Activated effector memory CD4-positive, alpha-beta T cell treated with anti-CD3 and anti-CD28 coated beads, Interleukin-2, amount 50 U/mL, for 16 hours (primary cell): ENCODE results near the gene KDM4C.
"Not testable (repeated sequence)": the region's sequence is repeated elsewhere in the genome, so short reads cannot be mapped to it uniquely, and the experiment has no call there.

Experiments
- DNase-seq: peaks from one replicate; pipeline ENCODE4 v3.0.0-alpha.2; 2020

The KDM4C gene

DNA sequence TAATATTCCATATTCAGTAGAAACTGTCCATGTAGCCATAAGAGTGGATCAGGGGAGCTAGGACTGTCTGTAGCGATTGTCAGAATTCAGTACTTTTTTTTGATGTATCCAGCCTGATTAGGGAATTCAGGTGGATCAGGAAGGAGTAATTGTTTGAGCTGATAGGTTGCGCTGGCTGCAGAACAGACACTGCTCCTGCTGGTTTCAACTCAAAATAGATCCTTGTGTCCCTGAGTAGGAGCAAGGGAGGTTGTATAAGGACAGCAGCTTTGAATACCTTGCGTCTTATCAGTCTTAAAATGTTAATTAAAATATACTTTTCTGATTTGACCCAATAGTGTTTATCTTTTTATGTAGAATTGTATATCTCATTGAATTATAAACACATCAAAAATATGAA, 229.6 kb downstream of the KDM4C start:
- DNase-seq = no peak

DNA sequence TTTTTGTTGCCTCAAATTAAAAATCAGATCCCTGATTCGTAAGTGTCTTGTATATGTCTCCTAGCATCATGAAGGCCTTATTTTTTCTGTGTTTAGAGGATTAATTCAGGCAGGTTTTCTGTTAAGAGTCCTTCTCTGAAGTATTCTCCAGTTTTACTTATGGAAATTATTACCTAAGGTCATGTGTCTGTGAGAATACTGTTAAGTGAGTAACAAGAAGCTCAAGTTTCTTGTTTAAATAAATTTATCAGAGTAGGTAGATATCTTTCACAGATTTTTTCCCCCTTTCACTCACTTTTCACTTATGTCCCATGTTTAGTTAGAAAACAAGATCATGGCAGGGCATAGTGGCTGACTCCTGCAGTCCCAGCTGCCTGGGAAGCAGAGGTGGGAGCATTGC, 233.6 kb downstream of the KDM4C start:
- DNase-seq = no peak

DNA sequence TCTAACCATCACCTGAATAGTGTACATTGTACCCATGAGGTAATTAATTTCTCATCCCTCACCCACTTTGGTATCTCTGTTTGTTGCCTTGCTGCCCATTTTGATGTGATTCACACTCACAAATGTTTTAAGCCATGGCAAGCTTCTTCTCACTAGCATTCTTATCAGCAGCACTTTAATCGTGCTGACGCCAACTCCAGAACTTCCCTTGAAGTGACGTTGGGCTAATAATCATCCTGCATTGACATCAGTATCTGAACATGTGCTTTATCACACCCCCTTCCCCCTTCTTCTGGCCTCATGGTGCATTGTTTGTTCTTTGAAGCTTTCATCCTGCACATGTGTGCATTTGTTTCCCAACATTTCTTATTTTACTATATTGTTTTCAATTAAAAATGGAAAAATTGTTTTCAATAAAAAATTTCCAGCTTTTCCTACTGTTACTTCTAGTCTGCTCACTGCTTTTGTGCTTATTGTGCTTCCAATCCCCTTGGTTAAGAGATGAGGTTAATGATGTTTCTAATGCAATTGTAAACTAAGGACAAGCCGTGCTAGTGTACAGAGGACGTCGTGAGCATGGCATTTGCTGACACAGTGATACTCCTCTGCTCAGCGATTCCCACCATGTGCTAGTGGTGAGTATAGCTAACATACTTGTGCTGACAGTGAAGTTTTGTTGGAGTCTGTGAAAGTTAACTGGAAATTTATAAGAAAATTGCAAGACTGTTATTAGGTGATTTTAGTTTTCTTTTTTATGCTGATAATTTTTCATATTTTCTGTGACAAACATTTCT, 238.5 kb downstream of the KDM4C start:
- no peak for DNase-seq

DNA sequence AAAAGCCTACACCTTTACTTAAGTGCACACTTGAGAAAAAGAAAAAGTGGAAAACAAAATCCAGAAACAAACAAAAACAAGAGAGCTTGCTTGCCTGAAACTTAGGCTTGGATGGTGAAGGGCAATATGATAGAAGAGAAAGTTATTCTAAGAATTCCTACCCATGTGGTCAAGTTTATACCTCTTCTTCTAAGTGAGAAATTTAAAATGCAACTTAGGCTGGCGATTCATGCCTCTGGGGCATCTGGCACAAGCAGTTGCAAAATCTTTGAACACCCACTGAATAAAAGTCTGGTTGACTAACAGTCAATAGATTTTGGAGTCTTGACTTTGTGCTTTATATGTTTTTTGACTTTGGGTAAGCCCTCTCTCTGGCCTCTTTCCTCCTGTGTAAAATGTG, 239.6 kb downstream of the KDM4C start:
- DNase-seq = no peak

DNA sequence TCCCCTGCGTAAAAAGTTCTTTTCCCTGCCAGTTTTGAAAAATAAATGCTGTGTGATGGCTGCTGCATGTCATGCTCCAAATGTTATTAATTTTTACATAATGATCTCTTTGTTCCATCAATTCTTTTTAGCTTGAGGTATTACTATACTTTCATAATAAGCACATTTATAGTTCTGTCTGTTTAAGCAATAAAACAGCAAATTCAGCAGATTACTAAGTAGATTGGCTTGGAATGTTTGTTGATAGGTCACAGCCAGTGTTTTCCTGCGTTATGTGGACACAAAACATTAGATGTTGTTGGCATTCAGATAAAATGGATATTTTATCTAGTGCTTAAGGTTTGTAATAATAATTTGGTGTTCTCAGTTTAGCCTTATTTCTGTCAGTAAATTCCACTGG, 242.0 kb downstream of the KDM4C start:
- DNase-seq = no peak

DNA sequence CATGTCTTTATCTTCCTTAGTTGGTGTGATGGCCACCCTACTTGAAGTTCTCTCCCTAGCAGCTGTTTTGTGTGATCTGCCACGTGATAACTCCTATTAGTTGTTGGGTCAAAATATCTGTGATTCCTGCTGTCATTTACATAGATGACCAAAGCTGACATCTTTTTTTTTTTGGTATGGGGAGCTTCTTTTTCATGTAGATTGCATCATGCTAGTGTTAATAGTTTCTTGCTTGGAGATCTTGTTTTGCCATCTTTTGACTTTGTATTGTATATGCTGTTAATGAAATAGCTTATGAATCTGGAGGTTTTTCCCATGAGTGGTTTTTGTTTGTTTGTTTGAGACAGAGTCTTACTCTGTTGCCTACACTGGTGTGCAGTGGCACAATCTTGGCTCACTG, 243.8 kb downstream of the KDM4C start:
- no peak for DNase-seq

DNA sequence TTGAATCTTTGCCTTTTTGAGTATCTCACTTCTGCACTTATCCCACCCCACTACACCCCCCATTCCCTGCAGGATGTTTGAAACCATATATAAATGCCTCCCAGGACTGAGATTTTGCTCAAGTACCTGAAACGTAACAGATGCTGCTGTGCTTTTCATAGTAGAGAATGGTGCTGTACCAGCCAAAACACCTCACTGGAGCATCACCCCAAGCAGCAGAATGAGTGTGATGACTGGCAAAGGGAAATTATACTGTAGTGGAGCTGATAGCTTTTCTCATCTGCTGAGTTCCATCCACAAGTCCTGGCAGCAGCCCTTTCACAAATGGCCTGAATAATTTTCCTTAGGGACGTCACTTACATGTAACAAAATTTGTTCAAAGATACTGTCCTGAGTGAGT, 246.1 kb downstream of the KDM4C start:
- no peak for DNase-seq

DNA sequence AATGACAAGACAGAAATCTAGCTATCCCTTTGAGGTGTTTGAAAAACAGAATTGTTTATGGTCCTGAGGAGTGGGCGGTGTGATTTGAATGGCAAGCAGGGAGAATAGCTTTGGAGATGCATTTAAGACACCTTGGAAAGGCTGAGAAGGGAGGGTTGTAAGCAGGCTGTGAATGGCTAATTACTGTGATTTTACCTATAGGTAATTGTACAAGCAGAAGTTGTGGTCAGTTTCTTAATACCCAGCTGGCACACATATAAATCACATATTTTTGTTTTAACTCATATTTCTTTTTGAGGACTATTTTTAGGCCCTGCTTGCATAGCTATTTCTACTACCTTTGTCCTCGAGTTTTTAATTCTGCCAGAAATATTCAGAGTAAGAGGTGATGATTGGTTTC, 248.6 kb downstream of the KDM4C start:
- DNase-seq = no peak

DNA sequence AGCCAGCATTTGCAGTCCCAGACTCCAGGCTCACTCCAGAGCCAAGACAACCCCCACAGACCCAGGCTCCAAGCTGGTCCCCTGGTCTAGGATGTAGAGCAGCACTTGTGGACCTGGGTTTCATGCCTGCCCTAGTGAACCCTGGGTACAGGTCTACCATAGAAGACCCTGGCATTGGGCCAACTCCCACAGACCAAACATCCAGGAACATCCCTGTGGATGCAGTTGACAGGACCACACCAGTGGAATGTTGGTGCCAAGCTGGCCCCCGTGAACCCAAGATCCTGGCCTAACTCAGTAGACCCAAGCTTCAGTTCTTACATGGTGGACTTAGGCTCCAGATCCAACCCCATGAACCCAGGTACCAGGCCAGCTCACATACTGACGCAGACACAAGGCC, 250.6 kb downstream of the KDM4C start:
- no peak for DNase-seq

DNA sequence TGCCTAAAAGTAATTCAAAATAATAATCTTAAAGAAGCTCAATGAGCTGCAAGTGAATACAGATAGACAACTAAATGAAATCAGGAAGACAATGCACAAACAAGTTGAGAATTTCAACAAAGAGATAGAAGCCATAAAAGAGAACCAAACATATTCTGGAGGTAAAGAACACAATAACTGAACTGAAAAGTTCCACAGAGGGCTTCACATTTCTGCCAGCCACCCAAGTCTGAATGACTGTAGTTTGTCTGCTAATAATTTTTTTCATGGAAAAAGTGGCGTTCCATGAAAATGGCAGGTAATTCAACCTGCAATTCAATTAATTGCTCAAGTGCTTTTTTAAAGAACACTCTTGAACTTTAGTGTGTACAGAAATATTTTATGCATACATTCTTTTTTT, 251.3 kb downstream of the KDM4C start:
- DNase-seq = no peak

DNA sequence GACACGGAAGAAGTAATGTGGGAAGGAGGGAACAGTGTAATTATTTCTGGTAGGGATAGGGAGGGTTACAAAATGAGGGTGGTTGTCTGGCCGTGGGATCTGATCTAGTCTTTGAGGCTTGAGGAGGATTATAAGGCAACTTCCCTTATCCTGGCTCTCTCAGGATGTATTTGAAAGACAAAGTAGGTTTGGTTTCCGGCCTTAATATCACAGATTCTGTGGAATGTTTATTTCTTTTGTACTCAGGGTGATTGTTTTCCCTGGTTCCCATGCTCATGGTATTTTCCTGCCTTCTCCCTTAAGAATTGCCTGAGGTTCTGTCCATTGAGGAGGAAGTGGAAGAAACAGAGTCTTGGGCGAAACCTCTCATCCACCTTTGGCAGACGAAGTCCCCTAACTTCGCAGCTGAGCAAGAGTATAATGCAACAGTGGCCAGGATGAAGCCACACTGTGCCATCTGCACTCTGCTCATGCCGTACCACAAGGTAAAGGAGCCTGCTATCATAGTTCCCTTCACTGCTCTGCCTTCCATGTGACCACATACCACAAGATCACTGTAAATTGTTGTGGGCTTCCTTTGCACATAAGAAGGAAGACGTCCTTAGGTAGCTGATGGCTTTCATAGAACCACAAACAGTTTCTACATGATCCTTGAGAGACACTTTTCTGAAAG, 253.8 kb downstream of the KDM4C start:
- DNase-seq = no peak

DNA sequence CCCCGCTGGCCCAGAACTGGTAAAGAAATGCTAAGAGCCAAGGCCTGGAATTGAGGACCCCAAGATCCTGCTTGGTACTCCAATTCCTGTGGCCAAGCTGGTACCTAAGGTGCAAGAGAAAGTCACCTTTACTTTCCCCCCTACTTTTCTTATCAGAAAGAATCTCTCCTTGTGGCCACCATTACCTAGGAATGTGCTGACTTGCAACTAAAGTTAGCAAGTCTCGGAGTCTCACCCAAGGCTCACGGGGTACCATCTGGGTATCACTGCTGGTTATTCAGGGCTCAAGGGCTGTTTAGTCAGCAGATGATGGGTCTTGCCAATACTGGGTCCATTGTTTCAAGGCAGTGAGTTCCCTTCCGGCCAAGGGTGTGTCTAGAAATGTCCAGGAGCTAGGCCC, 270.2 kb downstream of the KDM4C start:
- DNase-seq = no peak

DNA sequence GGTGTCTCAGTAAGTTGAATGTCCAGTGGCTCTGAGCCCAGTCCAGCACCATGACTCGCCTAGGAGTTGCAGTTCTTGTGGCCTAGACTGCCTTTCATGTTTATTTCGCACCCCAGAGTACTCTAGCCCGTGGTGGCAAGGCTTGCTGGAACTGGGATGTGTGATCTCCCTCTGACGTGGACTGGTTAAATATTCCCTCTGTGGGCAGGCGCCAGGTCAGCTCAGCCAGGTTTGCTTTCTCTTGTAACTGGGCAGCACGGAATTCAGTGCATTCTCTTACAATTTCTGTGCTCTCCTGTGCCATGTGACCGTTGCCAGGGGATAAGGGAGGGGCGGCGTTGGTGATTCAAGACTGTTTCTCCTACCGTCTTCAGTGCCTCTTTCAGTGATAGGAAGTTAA, 270.8 kb downstream of the KDM4C start:
- no peak for DNase-seq

DNA sequence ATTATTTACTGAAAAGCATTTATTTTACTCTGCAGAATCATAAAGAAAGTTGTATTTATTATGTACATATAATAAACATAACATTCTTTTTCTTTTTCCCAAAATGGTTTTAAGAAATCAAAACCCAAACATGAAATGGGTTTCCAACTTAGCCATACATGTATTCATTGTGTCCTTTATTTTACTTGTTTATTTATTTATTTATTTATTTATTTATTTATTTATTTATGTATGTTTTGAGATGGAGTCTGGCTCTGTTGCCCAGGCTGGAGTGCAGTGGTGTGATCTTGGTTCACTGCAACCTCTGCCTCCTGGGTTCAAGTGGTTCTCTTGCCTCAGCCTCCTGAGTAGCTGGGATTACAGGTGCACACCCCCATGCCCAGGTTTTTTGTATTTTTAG, 273.2 kb downstream of the KDM4C start:
- not testable (repeated sequence) for DNase-seq

DNA sequence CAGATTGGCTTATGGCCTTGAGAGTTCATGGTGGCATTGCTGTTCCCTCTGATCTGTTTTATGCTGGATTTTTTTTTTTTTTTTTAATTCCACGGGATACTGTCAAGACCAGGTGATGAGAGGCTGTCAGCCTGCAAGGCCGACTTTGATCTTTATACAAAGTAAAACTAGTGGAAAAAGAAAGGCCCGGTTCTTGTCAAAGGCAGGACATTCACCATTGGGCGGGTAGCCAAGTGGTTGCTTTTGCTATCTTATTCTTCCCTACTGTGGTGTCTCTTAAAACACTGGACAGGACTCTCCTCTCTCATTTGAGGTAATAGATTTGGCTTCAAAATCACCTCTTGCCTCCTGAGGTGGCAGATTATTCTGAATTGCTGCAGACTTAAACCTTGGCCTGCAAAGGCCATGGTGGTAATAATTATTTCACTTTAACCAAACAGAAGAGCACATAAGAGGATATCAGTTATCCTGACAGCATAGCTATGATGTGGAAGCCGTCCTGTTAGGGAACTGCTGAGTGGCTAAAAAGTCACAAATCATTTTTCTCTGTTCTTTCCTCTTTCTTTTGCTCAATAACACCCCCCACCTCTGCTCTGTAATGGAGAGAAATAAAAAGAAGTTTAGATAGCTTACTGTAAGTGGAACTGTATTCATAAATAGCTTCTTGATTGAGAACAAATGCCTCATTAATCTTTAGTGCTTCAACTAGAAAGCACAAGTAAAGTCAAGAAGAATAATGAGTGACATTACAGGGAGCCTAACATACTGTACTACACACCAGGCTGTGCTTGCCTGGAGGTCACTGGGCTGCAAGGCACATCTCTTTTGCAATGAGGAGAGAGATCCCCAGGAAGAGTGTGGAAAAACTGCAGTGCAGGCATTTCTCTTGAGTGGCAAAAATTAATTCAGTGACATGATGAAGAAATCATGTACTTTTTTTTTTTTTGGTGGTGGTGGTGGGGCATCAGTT, 275.6 kb downstream of the KDM4C start:
- no peak for DNase-seq

DNA sequence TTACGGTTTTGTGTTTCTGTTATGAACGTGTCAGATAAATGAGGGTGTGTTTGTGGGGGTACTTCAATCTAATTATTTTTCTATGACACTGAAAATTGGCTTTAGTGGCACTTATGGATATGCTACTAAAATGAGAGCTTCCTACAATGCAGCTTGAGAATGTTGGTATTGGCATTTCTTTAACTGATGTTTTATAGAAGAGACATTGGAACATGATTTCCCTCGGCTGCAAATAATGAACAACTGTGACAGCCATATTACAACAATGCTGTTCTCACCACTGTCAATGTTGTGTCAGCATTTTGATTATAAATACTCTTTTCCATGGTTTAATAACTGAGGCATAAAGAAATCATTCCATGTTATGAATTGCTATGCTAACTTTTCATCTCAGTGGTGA, 279.4 kb downstream of the KDM4C start:
- DNase-seq = no peak

DNA sequence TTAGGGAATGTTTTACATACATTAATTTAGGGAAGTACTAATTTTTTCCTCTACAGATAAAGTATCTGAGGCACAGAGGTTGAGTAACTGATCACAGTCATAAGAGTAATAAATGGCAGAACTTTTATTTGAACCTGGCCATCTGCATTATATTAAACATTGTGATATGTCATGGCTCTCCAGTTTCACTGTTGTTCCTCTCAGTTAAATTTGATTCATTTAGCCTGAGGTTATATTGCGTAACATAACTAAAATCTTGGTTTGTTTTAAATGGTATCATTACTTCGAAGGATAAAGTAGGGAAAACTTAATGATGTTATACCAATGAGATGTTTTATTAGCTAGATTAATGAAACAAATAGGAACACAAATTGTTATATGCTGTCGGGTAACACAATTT, 284.4 kb downstream of the KDM4C start:
- DNase-seq = no peak

DNA sequence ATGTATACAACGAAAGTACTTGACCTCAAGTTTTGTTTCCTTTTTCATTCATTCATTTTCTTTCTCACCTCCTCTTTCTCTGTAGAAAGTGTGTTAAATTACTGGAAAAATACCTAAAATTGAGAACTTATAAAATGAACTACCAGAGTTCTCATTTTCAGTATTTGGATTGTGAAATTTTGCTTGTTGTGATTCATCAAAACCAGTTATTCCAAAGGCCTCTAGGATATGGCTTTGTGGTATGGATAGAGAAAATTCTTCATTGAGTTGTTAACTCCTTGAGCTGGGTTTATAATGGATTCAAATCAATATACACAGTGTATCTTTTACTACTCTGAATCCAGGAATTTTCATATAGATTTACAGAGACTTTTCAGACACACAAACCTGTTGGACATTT, 287.6 kb downstream of the KDM4C start:
- DNase-seq = no peak

DNA sequence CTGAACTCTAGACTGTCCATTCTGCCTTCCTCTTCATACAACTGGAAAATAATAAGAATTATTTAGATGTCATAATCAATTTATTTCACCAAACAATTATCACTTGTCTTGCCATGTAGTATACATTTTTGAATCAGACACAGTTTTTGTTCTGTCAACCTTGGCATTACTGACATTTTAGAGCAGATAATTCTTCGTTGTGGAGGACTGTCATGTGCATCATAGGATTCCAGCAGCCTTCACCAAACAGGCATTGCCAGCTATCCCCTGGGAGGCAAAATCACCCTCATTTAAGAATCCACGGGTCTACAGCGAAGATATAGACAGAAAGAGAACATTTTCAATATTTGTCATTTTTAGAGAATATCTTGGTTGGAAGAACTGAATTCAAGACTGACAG, 293.9 kb downstream of the KDM4C start:
- no peak for DNase-seq

DNA sequence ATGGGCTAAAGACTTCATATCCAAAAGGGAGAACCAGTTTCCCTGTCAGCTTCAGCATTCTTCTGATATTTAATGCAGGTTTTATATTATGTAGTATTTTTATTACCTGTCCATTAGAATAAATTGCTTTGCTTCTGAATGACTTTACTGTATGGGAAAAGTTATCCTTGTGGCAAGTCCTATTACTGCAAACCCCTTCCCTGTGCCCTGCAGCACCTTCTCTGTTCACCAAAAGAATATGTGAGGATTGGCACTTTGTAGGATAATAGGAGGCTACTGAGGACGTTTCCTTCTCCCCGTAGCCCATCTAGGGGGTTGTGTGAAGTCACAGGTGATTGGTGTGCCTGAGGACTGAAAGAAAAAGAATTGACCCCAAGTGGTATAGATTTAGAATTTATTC, 296.1 kb downstream of the KDM4C start:
- DNase-seq = no peak

DNA sequence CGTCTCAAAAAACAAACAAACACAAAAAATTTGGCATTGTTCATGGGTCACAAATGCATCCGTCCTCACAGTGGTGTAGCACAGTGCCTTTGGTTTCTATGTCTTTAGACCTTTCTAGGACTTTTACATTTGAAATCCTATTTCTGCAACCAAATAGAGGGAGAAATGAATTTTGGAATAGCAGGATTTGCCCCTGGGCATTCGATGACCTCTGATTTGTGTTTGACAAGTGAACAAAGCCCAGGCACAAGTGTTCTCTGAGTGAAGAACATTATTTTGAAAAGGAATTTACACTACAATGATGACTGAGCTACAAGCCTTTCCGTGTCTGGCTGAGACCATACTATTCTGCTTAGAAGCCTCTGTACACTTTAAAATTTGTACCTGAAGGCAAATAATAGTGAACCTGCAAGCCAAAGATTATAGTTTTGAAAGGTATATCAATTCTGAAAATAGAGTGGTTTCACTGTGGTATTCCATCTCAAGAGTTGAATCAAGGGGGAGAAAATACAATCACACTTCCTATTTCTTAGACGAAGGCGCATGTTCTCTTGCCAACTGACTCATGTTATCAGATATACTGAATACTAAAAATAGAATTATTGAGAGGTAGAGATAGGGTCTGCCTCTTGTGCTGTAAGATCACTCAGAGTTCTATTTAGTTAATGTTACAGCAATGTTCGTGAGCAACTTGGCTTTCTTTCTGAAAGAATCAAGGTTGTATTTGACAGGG, 297.6 kb downstream of the KDM4C start:
- DNase-seq = no peak

DNA sequence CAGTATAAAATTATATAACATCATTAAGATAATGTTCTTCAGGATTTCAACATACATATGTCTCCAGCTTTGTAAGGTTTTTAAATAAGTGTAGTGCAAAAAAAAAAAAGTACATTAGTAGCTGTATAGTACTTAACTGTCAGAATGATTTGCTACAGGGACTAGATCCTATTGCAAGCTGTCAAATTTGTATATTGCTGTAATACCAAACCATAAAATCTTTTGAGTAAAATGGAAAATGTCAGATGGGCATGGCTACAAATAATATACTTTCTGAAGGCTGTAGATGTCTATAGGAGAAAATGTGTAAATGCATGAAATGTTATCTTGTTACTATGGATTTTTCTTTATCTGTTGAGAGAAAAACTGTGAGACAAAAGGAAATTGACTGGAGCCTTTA, 298.5 kb downstream of the KDM4C start:
- DNase-seq = no peak

DNA sequence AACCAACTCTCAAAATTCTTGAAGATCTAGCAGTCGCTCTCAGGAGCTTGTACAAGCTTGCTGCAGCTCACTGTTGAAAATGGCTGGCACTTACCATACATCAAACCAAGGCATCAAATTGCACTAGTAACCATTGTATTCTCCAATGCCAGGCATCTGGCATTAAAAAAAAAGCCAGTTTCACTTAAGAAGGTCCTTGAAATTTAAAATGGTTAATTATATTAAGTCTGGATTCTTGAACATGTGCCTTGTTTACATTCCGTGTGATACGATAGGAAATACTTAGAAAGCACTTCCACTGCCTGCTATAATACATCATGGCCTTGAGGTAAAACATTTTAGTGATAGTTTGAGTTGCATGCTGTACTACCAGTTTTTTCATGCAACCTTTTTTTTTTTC, 300.7 kb downstream of the KDM4C start:
- no peak for DNase-seq
